ENCODE data around the gene NMRK2.
"Not testable (repeated sequence)": the region's sequence is repeated elsewhere in the genome, so short reads cannot be mapped to it uniquely, and the experiment has no call there.

Gene NMRK2

DNA sequence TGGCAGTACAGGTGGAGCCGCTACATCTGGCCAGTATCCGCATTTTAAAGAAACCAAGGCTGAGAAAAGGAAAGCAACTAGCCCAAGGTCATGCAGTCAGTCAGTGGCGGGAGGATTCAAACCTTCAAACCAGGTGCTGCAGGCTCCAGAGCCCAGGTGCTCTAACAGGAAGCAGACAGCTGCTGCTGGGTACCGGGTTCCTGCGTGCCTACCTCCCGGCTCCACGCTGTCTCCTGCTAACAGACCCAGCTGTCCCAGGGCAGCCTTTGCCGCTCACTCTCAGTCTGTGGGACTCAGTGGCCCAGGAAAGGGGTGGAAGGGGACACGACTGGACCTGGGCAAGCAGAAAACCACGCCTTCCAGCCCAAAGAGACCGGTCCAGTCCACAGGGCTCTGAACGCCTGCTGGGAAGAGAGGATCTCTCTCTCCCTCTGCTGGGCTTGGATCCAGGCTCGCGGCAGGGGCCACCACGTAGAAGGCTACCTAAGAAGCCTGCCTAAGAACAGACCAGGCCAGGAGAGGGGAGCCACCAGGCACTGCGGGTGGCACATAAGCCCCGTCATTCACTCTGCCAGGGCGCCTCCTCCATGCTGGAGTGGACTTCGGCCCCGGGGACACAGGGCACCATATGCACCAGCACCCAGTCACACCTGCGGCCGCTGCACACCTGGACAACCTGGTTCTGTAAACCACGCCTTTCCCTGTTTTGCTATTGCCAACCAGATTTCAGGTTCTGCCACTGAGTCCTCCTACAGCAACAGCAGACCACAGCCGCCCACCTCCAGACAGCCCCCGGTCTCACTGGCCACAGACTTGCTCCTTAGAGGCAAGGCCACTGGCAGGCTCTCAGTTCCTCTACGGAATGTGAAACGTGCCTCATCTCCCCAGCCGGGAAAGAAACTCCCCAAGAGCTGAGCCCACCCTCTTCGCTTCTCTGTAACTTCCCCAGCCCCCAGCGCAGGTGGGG, 33.5 kb downstream of the NMRK2 start:
- peaks cover 8% of the 10 kb centered on the region for H3K4me1 Mint-ChIP-seq (ENCODE audit: low read depth)
- no peak overlapping the region for H3K27ac Mint-ChIP-seq
- no peaks in the 10 kb centered on the region for H3K9me3 Mint-ChIP-seq
- H3K36me3 Mint-ChIP-seq (ENCODE audit: low read depth): peaks cover 22% of the 10 kb centered on the region
- H3K27me3 Mint-ChIP-seq (ENCODE audit: low read depth): no peaks in the 10 kb centered on the region
- H3K4me3 Mint-ChIP-seq: no peak overlapping the region
- no peak for DNase-seq (ENCODE audit: low spot score)

DNA sequence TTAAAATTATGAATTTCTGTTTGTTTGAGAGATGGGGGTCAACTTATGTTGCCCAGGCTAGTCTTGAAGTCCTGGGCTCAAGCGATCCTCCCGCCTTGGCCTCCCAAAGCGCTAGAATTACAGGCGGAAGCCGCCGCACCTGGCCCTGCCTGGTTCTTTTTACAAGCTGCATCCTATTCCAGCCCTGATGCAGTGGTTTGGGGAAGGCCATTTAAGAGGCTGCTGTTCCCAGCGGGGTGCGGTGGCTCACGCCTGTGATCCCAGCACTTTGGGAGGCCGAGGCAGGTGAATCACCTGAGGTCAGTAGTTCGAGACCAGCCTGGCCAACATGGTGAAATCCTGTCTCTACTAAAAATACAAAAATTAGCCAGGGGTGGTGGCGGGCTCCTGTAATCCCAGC, 35.1 kb downstream of the NMRK2 start:
- peaks cover 25% of the 10 kb centered on the region for H3K36me3 Mint-ChIP-seq (ENCODE audit: low read depth)
- H3K9me3 Mint-ChIP-seq; H3K27me3 Mint-ChIP-seq (ENCODE audit: low read depth); H3K27ac Mint-ChIP-seq; H3K4me3 Mint-ChIP-seq; H3K4me1 Mint-ChIP-seq (ENCODE audit: low read depth); DNase-seq (ENCODE audit: low spot score): not testable (repeated sequence)

DNA sequence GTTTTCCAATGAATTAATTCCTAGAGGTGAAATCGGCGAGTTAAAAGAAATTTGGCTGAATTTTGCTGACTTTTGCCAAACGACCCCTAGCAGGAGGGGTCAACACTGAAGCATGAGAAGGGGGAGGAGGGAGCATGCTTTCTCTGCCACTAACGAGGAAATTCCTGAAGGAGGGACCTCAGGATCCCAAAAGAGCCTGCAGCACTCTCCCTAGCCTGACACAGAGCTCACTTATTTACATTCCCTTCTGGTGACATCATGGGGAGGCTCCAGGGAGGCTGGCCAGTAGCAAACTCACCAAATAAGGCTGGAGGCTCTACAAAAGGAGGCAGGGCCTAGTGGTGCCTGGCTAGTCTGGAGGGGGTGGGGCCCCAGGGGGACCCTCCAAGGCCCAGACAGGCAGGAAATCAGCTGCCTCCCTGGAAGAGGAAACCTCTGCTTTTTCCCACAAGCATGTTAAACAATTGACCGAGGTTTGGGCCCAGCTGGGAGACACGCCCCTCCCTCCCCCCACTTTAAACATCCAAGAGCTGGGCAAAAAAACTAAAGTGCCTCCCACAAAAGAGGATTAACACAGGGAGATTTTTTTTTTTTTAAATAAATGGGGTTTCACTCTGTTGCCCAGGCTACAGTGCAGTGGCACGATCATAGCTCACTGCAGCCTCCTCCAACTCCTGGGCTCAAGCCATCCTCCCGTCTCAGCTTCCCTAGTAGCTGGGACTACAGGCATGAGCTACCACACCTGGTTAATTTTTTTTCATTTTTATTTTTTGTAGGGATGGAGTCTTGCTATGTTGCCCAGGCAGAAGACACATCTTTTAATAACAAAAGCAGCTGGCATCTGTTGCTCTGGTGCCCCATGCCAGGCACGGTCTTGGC, 35.9 kb downstream of the NMRK2 start:
- Mint-ChIP-seq H3K27ac (peak overlapping the region; percentile 26), H3K36me3 (ENCODE audit: low read depth) (peaks cover 20% of the 10 kb centered on the region), H3K27me3 (ENCODE audit: low read depth) (no peaks in the 10 kb centered on the region), H3K4me1 (ENCODE audit: low read depth) (peaks cover 8% of the 10 kb centered on the region), H3K4me3 (peak overlapping the region; percentile 29), H3K9me3 (no peaks in the 10 kb centered on the region)
- DNase-seq (ENCODE audit: low spot score): no peak

DNA sequence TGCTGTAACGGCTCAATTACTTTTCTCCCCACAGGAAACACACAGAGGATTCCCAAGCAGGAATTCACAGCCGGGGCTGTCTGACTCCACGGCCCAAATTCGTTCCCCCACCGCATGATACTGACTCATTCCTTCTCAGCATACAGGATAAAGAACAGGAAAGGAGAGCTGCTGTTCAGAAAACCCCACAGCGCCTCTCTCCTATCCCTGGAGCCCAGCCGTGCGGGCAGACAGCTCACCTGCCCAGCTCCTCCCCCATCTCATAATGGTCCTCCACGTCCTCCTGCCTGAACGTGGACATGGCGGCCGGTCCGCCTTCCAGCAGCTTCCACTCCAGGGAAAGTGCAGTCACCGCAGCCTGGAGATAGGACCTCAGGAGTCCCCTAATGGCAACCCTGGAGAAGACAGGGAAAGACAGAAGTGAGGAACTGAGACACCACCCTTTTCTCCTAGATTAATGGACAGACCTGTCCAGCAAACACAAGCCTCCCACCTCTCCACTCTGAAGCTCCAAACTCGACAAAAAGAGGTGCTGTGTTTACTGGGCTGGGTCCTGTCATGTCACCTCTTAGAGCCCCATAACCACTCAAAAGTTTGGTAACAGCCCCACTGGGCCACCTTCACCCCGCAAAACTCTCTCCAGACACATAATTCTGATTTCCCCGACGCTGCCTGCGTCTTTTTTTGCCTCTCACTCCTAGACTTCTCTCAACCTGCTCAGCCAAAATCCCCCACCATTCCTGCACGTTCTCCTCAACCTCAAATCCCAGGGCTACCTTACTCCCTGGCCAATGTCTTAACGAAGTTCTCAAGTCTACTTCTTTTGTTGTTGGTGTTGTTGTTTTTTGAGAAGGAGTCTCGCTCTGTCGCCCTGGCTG, 36.8 kb downstream of the NMRK2 start:
- H3K4me3 Mint-ChIP-seq: peak overlapping the region; percentile 93
- H3K36me3 Mint-ChIP-seq (ENCODE audit: low read depth): peaks cover 18% of the 10 kb centered on the region
- H3K27me3 Mint-ChIP-seq (ENCODE audit: low read depth): no peaks in the 10 kb centered on the region
- H3K9me3 Mint-ChIP-seq: no peaks in the 10 kb centered on the region
- peak overlapping the region; percentile 74 for H3K27ac Mint-ChIP-seq
- peaks cover 8% of the 10 kb centered on the region for H3K4me1 Mint-ChIP-seq (ENCODE audit: low read depth)
- no peak for DNase-seq (ENCODE audit: low spot score)

DNA sequence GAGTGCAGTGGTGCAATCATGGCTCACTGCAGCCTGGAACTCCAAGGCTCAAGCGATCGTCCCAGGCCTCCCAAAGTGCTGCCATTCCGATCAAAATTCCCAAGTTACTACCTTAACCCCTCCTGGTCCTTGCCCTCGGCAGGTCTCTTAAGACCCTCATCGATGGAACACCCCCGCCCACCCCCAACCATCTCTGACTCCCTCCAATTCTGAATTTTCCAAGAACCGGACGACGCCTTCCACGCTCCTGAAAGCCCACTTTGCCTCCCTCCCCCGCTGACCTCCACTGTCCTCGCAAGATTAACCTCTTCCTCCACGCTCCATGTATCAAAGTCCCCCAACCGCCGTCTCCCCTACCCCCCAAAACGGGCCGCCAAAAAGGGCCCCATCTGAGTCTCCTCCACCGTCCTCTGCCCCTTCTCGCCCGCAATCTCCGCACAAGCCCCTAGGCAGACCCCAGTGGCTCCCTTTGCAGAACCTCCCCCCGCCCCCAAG, 37.5 kb downstream of the NMRK2 start:
- peak overlapping the region; percentile 74 for H3K27ac Mint-ChIP-seq
- no peaks in the 10 kb centered on the region for H3K27me3 Mint-ChIP-seq (ENCODE audit: low read depth)
- peaks cover 18% of the 10 kb centered on the region for H3K36me3 Mint-ChIP-seq (ENCODE audit: low read depth)
- H3K4me3 Mint-ChIP-seq: peak overlapping the region; percentile 93
- peaks cover 8% of the 10 kb centered on the region for H3K4me1 Mint-ChIP-seq (ENCODE audit: low read depth)
- no peaks in the 10 kb centered on the region for H3K9me3 Mint-ChIP-seq
- no peak for DNase-seq (ENCODE audit: low spot score)

DNA sequence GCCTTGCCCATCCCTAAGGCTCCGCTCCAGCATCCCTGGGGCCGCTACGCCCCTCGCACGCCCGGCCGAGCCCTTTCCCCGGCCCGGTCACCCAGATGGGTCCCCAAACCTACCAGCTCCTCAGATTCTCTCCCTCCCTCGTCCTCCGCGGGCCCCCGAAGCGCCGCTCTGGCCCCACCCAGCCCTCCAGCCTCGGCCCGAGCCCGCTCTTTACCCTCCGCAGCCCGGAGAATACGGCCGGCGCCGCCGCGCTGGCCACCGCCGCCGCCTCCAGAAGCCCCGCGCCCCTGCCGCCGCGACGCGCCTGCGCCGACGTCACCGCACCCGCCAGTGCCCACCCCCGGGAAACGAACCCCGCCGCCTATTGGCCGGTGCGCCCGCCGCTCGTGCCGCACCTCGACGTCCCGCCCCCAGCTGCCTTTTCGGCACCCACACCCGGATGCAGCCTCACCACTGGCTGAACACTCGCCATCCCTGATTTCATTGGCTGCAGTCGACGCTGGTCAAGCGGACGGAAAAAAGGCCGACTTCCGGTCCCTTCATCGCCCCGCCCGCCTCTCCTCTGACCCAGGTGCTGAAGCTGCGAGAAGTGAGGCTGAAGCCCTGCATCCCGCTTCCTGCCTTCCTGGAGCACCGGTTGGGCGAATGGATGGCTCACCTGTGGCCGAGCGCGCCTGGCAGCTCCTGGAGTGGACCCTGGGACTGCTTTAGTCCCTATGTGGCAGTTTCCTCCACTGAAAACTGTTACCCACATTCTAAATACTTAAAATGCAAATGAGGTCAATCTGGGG, 38.1 kb downstream of the NMRK2 start, which contains the start of gene DAPK3:
Gene DAPK3 (minus strand): TSS at position 292 of the 791 bp plus-strand sequence. CDS start 1,364 bp downstream, outside the sequence.
- Mint-ChIP-seq H3K4me3 (peak within 1 kb of the TSS; percentile 93), H3K9me3 (no peaks in the 10 kb centered on the region), H3K36me3 (ENCODE audit: low read depth) (peaks cover 22% of the 10 kb centered on the region), H3K4me1 (ENCODE audit: low read depth) (peaks cover 8% of the 10 kb centered on the region), H3K27me3 (ENCODE audit: low read depth) (no peaks in the 10 kb centered on the region), H3K27ac (peak within 1 kb of the TSS; percentile 74)
- DNase-seq (ENCODE audit: low spot score): peak; percentile 96

DNA sequence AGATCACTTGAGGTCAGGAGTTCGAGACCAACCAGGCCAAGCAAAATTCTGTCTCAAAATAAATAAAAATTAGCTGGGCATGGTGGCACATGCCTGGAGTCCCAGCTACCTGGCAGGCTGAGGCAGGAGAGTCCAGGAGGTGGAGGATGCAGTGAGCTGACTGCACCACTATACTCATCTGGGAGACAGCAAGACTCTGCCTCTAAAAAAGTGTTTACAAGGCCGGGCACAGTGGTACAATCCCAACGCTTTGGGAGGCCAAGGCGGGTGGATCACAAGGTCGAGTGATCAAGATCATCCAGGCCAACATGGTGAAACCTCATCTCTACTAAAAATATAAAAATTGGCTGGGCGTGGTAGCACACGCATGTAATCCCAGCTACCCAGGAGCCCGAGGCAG, 42.3 kb downstream of the NMRK2 start:
- H3K27me3 Mint-ChIP-seq (ENCODE audit: low read depth): no peaks in the 10 kb centered on the region
- DNase-seq (ENCODE audit: low spot score): no peak

DNA sequence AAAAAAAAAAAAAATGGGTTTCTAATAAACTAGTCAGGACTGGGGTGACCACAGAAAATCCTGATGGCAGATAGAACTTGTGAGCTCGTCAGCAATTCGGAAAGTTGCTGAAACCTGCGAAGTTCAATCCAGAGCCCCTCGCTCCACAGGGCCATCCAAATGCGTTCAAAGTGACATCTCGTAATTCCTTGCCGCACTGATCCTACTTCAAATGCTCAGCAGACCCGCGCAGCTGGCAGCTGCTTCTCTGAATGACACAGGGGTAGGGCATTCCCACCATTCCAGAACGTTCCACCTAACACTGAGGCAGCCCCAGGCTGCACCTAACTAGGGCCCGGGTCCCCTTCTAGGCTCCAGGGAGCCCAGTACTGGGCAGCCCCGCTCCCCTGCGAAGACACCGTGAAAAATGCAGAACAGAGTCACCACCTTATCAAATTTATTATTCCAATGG, 42.8 kb downstream of the NMRK2 start:
- H3K4me3 Mint-ChIP-seq: no peak overlapping the region

More for the DNA sequence above, 42.3 kb downstream of the NMRK2 start:
- Mint-ChIP-seq H3K4me3 (no peak overlapping the region), H3K9me3 (no peaks in the 10 kb centered on the region), H3K27ac (no peak overlapping the region), H3K4me1 (ENCODE audit: low read depth) (peaks cover 6% of the 10 kb centered on the region), H3K36me3 (ENCODE audit: low read depth) (peaks cover 43% of the 10 kb centered on the region)

DNA sequence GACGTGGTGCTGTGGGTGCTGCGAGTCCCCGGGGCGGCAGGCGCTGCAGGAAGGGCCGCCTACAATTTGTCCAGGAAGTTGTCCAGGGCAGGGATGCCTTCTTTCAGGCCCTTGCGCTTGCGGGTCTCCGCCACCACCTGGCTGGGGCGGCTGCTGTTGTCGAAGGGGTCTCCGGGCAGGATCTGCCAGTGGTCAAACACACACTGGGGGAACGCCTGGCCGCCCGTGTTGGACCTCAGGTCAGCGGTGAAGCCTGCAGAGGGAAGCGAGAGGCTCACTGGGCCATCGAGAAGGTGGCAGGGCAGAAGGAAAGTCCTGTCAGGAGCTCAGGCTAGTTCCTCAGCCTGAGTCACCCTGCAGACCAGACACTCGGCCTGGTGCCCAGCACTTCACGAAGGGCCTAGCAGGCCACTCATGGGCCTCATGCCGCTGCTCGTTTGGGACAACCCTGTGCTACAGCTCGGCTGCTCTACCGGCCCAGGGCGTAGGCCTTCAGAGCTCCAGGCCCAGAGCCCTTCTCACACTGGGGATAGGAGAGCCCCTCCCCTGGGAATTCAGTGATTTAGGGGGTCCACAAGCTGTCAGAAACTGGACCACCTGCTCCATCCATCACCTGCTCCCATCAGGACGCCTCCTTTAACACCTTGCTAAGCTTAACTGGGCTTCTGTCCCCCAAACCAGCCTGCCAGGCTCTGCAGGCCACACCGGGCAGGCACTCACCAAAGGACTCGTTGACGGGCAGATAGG, 43.8 kb downstream of the NMRK2 start:
- no peaks in the 10 kb centered on the region for H3K27me3 Mint-ChIP-seq (ENCODE audit: low read depth)
- no peaks in the 10 kb centered on the region for H3K9me3 Mint-ChIP-seq
- no peak overlapping the region for H3K4me3 Mint-ChIP-seq
- peaks cover 49% of the 10 kb centered on the region for H3K36me3 Mint-ChIP-seq (ENCODE audit: low read depth)
- H3K27ac Mint-ChIP-seq: no peak overlapping the region
- no peak for DNase-seq (ENCODE audit: low spot score)
- H3K4me1 Mint-ChIP-seq (ENCODE audit: low read depth): peaks cover 2% of the 10 kb centered on the region

More for the DNA sequence above, 42.8 kb downstream of the NMRK2 start:
- no peak overlapping the region for H3K27ac Mint-ChIP-seq
- H3K9me3 Mint-ChIP-seq: no peaks in the 10 kb centered on the region
- H3K27me3 Mint-ChIP-seq (ENCODE audit: low read depth): no peaks in the 10 kb centered on the region
- H3K36me3 Mint-ChIP-seq (ENCODE audit: low read depth): peaks cover 43% of the 10 kb centered on the region
- no peak for DNase-seq (ENCODE audit: low spot score)
- peaks cover 2% of the 10 kb centered on the region for H3K4me1 Mint-ChIP-seq (ENCODE audit: low read depth)

DNA sequence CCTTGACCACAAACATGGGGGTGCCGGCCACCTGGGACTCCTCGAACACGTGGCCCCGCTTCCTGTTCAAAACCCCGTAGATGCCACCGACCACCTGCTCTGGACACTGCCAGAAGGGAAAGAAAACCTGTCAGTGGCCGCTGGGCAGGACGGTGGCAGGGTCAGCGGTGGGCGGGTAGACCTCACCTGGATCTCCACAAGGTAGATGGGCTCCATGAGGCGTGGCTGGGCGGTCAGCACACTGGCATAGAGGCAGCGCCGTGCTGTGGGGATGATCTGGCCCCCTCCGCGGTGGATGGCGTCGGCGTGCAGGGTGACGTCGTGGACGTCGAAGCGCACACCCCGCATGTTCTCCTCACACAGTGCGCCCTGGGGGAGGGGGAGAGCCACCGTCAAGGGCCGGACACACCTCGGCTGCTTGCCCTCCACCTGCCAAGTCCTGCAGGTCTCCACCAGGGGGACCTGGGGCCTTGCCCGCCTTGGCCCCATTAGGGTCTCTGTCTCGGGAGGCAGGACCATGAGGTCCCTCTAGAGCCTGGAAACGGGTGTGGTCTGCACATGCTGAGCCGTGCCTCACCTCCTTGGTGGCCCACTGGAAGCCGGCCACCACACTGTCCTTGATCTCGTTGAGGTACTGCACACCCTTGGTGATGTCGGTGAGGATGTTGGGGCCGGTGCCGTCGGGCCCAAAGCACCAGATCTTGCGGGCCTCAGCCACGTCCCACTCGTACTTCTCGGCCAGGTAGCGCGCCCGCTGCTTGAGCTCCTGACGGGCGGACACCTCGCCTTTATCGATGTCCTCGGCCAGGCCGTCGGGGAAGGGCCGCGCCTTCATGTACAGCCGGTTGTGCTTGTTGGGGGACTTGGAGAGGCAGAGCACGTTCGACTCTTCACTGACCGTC, 44.6 kb downstream of the NMRK2 start:
- H3K4me3 Mint-ChIP-seq: no peak overlapping the region
- no peaks in the 10 kb centered on the region for H3K9me3 Mint-ChIP-seq
- H3K36me3 Mint-ChIP-seq (ENCODE audit: low read depth): peaks cover 56% of the 10 kb centered on the region
- DNase-seq (ENCODE audit: low spot score): no peak
- H3K27ac Mint-ChIP-seq: no peak overlapping the region
- H3K27me3 Mint-ChIP-seq (ENCODE audit: low read depth): no peaks in the 10 kb centered on the region
- peaks cover 4% of the 10 kb centered on the region for H3K4me1 Mint-ChIP-seq (ENCODE audit: low read depth)

DNA sequence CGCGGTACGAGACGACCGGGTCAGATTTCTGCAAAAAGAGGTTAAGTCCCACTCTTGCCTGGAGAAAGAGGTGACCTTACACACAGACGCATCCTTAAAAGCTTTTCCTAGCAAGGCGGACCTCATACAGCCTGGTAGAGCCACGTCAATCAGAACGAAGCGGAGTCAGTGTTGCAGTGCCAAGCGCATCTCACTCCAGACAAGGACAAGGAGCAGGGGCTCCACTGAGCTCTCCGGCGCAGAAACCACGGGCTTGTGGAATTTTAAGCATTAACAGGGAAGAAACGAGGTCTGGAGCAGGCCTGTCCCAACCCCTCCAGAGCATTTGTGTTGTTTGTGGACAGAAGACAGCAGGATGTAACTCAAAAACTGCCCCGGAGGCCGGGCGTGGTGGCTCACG, 45.3 kb downstream of the NMRK2 start:
- no peak overlapping the region for H3K27ac Mint-ChIP-seq
- H3K4me1 Mint-ChIP-seq (ENCODE audit: low read depth): peaks cover 9% of the 10 kb centered on the region
- H3K9me3 Mint-ChIP-seq: no peaks in the 10 kb centered on the region
- no peak overlapping the region for H3K4me3 Mint-ChIP-seq
- no peak for DNase-seq (ENCODE audit: low spot score)
- no peaks in the 10 kb centered on the region for H3K27me3 Mint-ChIP-seq (ENCODE audit: low read depth)
- peaks cover 63% of the 10 kb centered on the region for H3K36me3 Mint-ChIP-seq (ENCODE audit: low read depth)

All from T-helper 2 cell treated with Interferon-gamma antibody and Interleukin-4, amounts not matched to agents 5 μg/mL and 100 μg/mL, for 36 hours (primary cell).